CD4-positive, alpha-beta memory T cell (primary cell): Measurements from ENCODE around the gene F11R. TPM values are rescaled to one million over a fixed set of nuclear protein-coding genes. Genes with fewer than 3 reads are reported as not detected.
"Not testable (repeated sequence)": the region's sequence is repeated elsewhere in the genome, so short reads cannot be mapped to it uniquely, and the experiment has no call there.

Source experiments
- CTCF ChIA-PET: fragments of 350-600 bp; sonication (Branson Sonifier 250); formaldehyde crosslinking; loops from one replicate; lab custom pipeline; 2021; ENCODE audit warnings: inconsistent platforms; ENCODE audit not compliant: partially characterized antibody; lab: Charles Lee
- POLR2A ChIA-PET: fragments of 350-600 bp; sonication (Branson Sonifier 250); formaldehyde crosslinking; loops from one replicate; lab custom pipeline; 2021; ENCODE audit not compliant: partially characterized antibody; lab: Charles Lee
- DNase-seq, 5 donors: peaks; one replicate each; pipeline versions ENCODE4 v3.0.0 to v3.0.0-alpha.2; 2020 to 2022; ENCODE audit warnings: mixed read lengths in 1 of 5
- H3K27ac ChIP-seq: one replicate; pipeline ENCODE4 v1.7.0; 2013; ENCODE audit warnings: low read depth, low read length
- H3K27me3 ChIP-seq: 2 replicates; pipeline ENCODE4 v1.7.0; 2013; ENCODE audit warnings: mild to moderate bottlenecking, low read length, moderate library complexity; ENCODE audit not compliant: insufficient read depth
- H3K36me3 ChIP-seq: 2 replicates; pipeline ENCODE4 v1.7.0; 2013; ENCODE audit warnings: mild to moderate bottlenecking, low read length, moderate library complexity; ENCODE audit not compliant: insufficient read depth
- H3K4me1 ChIP-seq: 2 replicates; pipeline ENCODE4 v1.7.0; 2013; ENCODE audit warnings: mild to moderate bottlenecking, low read length, moderate library complexity; ENCODE audit not compliant: insufficient read depth
- H3K4me3 ChIP-seq, 2 donors: one replicate each; pipeline ENCODE4 v1.7.0; 2013; ENCODE audit warnings: low read length in 2 of 2, mild to moderate bottlenecking in 1 of 2
- H3K9me3 ChIP-seq, 2 donors: one replicate each; pipeline ENCODE4 v1.7.0; 2013; ENCODE audit warnings: low read length in 2 of 2, control low read depth in 1 of 2; ENCODE audit not compliant: control insufficient read depth in 1 of 2
- H3K27ac Mint-ChIP-seq, 7 donors: one replicate each; pipeline ENCODE4 v1.8.0; 2020 to 2021; ENCODE audit warnings: mixed read lengths in 7 of 7, mild to moderate bottlenecking in 6 of 7, inconsistent platforms in 3 of 7, moderate library complexity in 3 of 7
- H3K27me3 Mint-ChIP-seq, 2 donors: one replicate each; pipeline ENCODE4 v1.8.0; 2020 to 2021; ENCODE audit warnings: mixed read lengths in 2 of 2
- H3K36me3 Mint-ChIP-seq, 2 donors: one replicate each; pipeline ENCODE4 v1.8.0; 2020 to 2021; ENCODE audit warnings: mixed read lengths in 2 of 2, inconsistent platforms in 1 of 2, mild to moderate bottlenecking in 1 of 2
- H3K4me1 Mint-ChIP-seq, 4 donors: one replicate each; pipeline ENCODE4 v1.8.0; 2020 to 2021; ENCODE audit warnings: mixed read lengths in 4 of 4, mild to moderate bottlenecking in 1 of 4
- H3K4me3 Mint-ChIP-seq, 8 donors: one replicate each; pipeline ENCODE4 v1.8.0; 2020 to 2021; ENCODE audit warnings: mixed read lengths in 8 of 8, mild to moderate bottlenecking in 7 of 8, moderate library complexity in 6 of 8, inconsistent platforms in 3 of 8
- H3K9me3 Mint-ChIP-seq, 8 donors: one replicate each; pipeline ENCODE4 v1.8.0; 2020 to 2021; ENCODE audit warnings: mixed read lengths in 8 of 8, mild to moderate bottlenecking in 5 of 8, inconsistent platforms in 3 of 8, moderate library complexity in 1 of 8
- intact Hi-C: fragments of 100-400 bp; cut with micrococcal nuclease; formaldehyde crosslinking; loops from one replicate; pipeline ENCODE4 v1.15.1; 2023
- polyA plus RNA-seq, 2 donors: library from polyadenylated mRNA; unstranded; fragments of 300-500 nt; fragmentation: Illumina TruSeq; gene quantifications; one replicate each; pipeline ENCODE4 v1.2.3, GENCODE V29; 2021
- total RNA-seq, 2 experiments: library from RNA; stranded (reverse); gene quantifications; one replicate each; pipeline ENCODE4 v1.2.3, GENCODE V29; 2021

Gene F11R
- total and polyA plus RNA-seq, 4 experiments from 2014 or later = 15.9 to 33.2 (median 23.2) TPM

GRCh38 chr1:161018631-161018930 is 2.4 kb downstream of the F11R start:
- ChIA-PET CTCF (interaction anchor here (1.4 to 5.0 kb wide), 5 partner anchors 21 to 79 kb away, joined by 4 to 42 read pairs (median 7); partner anchors contain the start of genes ARHGAP30 and TSTD1), POLR2A (interaction anchor here (1.1 to 2.0 kb wide), 3 partner anchors 28 to 62 kb away, joined by 3 to 12 read pairs (median 5); partner anchors contain the start of genes ARHGAP30 and USF1)
- Histone ChIP-seq H3K9me3 (no peaks in the 10 kb centered on the region), H3K36me3 (no peaks in the 10 kb centered on the region), H3K4me3 (no peak overlapping the region), H3K4me1 (peaks cover 46% of the 10 kb centered on the region), H3K27ac (no peak overlapping the region), H3K27me3 (no peaks in the 10 kb centered on the region)
- H3K4me1 Mint-ChIP-seq = peaks cover 29 to 66% (median 39%) of the 10 kb centered on the region in 4 donors
- H3K27me3 Mint-ChIP-seq = no peaks in the 10 kb centered on the region
- H3K9me3 Mint-ChIP-seq = peaks cover 0 to 2% (median 0%) of the 10 kb centered on the region in 8 donors
- peak overlapping the region in 4 of 7 donors; percentile 42 to 85 (median 68) for H3K27ac Mint-ChIP-seq
- no peaks in the 10 kb centered on the region for H3K36me3 Mint-ChIP-seq
- peak overlapping the region in 1 of 8 donors; percentile 56 for H3K4me3 Mint-ChIP-seq
- intact Hi-C loops = no loop called here
- no peak for DNase-seq

DNA sequence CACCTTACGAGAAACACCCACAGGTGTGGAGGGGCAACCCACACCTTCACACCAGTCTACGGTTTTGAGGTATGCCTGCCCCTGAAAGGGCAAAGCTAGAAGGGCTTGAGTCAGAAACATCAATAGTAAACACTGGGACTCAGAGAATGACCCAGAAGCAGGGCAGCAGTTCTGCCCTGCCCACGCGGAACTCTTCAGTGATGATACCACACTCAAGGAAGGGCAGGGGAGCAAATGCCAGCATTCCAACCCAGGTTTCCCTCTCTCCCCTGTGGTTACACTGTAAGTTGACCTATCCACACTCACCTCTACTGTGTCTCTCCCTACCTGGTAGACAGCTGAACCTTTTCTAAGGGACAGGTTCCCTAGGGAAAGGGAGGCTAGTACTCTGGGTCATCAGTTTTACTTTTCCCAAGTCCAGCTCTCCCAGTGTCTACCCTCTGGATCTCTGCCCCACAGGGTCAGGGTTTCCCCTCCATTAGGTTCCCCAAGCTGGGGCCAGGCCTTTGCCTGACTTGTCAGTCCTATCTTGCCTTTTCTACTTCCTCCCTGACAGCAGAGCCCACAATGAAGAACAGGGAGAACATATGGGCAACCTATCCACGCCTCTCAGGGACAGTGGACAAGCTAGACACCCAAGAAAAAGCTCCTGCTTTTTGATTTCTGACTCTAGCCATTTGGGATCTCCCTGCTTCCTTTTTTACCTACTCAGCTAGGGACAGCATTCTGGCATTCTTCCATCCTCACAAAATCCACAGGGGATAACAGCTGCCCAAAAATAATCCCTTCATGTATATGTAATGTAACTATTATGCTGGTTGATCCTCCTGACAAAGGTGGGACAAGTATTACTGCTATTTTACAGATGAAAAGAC is 3.0 kb downstream of the F11R start:
- H3K9me3 ChIP-seq = no peaks in the 10 kb centered on the region
- CTCF ChIA-PET = interaction anchor here (1.4 to 5.0 kb wide), 5 partner anchors 21 to 79 kb away, joined by 4 to 42 read pairs (median 7); partner anchors contain the start of genes ARHGAP30 and TSTD1
- POLR2A ChIA-PET = interaction anchor here (1.2 to 2.0 kb wide), 2 partner anchors 28 to 52 kb away, joined by 5 to 12 read pairs; partner anchors contain the start of genes ARHGAP30 and USF1
- Mint-ChIP-seq H3K4me1 (peaks cover 35 to 72% (median 45%) of the 10 kb centered on the region in 4 donors), H3K9me3 (peaks cover 0 to 2% (median 0%) of the 10 kb centered on the region in 8 donors), H3K27ac (peak overlapping the region; percentile 23 to 89 (median 82)), H3K36me3 (no peaks in the 10 kb centered on the region), H3K4me3 (no peak overlapping the region), H3K27me3 (no peaks in the 10 kb centered on the region)
- peaks cover 52% of the 10 kb centered on the region for H3K4me1 ChIP-seq
- intact Hi-C loops = no loop called here
- H3K4me3 ChIP-seq = no peak overlapping the region
- H3K27ac ChIP-seq = no peak overlapping the region
- DNase-seq = no peak
- no peaks in the 10 kb centered on the region for H3K36me3 ChIP-seq
- no peaks in the 10 kb centered on the region for H3K27me3 ChIP-seq

DNA sequence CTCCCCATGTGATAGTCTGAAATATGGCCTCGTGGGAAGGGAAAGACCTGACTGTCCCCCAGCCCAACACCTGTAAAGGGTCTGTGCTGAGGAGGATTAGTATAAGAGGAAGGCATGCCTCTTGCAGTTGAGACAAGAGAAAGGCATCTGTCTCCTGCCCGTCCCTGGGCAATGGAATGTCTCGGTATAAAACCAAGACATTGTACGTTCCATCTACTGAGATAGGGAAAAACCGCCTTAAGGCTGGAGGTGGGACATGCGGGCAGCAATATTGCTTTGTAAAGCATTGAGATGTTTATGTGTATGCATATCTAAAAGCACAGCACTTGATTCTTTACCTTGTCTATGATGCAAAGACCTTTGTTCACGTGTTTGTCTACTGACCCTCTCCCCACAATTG is 3.8 kb downstream of the F11R start:
- H3K9me3 ChIP-seq, H3K36me3 ChIP-seq, H3K27me3 ChIP-seq, H3K4me3 ChIP-seq, POLR2A ChIA-PET, H3K27me3 Mint-ChIP-seq, H3K36me3 Mint-ChIP-seq, H3K27ac ChIP-seq, intact Hi-C loops, H3K4me3 Mint-ChIP-seq, H3K9me3 Mint-ChIP-seq, DNase-seq: not testable (repeated sequence)
- H3K4me1 ChIP-seq = peaks cover 58% of the 10 kb centered on the region
- H3K4me1 Mint-ChIP-seq = peaks cover 36 to 74% (median 47%) of the 10 kb centered on the region in 4 donors
- CTCF ChIA-PET = interaction anchor here (1.8 to 5.0 kb wide), 2 partner anchors 20 to 23 kb away, joined by 7 to 42 read pairs; partner anchors contain the start of gene TSTD1
- H3K27ac Mint-ChIP-seq = peak overlapping the region in 5 of 7 donors; percentile 42 to 89 (median 72)

GRCh38 chr1:161016683-161017082 is 4.3 kb downstream of the F11R start:
- Mint-ChIP-seq H3K27ac (peak overlapping the region in 6 of 7 donors; percentile 42 to 76 (median 57)), H3K4me1 (peaks cover 38 to 74% (median 50%) of the 10 kb centered on the region in 4 donors)
- intact Hi-C loops, H3K4me3 ChIP-seq, H3K9me3 Mint-ChIP-seq, H3K36me3 Mint-ChIP-seq, DNase-seq, H3K27me3 ChIP-seq, H3K36me3 ChIP-seq, H3K27me3 Mint-ChIP-seq, H3K9me3 ChIP-seq, CTCF ChIA-PET, H3K27ac ChIP-seq, H3K4me3 Mint-ChIP-seq: not testable (repeated sequence)
- H3K4me1 ChIP-seq = peaks cover 59% of the 10 kb centered on the region
- POLR2A ChIA-PET = interaction anchor here (5.7 kb wide), 1 partner anchor 52 kb away, joined by 34 read pairs; the partner anchor contains the start of gene ARHGAP30

DNA sequence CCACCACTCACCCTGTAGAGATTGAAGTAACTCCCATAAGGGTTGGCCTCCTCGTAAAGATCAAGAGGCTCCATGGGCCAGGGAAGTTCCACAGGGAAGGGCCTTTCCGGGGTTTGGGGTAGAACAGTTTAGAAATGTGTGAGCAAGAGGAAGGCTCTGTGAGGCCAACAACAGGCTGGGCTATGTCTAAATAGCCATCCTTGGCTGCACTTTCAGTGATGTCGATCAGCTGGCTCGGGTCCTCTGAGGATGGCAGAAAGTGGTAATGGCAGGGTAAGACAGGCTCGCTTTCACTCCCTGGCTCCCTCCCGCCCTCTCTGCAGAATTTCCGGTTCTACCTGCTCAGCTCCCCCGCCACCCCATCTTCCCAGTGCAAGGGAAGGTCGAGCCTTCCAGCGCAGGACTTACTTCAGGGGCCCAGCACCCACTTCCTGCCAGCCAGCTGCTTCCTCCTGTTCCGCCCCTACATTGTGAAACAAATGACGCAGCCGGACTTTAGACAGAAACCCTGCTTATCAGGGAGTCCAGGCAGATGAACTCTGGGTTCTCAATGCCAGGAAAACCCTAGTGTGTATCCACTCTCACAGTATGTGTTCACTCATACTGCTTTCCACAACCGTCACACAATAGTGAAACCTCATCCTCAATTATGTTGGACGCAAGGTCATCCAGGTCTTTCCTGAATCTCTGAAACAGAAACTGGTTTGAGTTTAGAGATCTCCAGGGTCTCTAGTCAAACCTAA is 7.3 kb downstream of the F11R start:
- Mint-ChIP-seq H3K4me1 (peaks cover 24 to 56% (median 34%) of the 10 kb centered on the region in 4 donors), H3K27ac (peak overlapping the region; percentile 88 to 97 (median 94))

DNA sequence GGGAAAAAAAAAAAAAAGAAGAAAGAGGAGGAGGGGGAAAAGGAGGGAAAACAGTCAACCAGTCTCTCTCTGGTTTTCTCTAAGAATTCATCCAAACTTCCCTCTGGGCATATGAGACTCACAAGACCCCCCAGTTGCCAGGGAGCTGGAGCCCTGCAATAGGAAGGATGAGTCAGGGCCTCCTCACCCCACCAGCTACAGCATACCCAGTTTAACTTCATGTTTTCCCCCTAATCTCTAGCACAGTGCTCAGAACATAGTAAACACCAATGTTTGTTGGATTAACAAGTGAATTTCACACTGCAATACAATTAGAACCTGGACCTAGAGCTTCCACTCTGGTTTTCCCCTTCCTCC is 7.8 kb downstream of the F11R start:
- H3K4me1 ChIP-seq = peaks cover 32% of the 10 kb centered on the region
- peak overlapping the region in 1 of 2 donors; percentile 53 for H3K4me3 ChIP-seq
- peak overlapping the region; percentile 58 for H3K27ac ChIP-seq
- no peaks in the 10 kb centered on the region for H3K36me3 Mint-ChIP-seq
- H3K27me3 ChIP-seq = no peaks in the 10 kb centered on the region
- H3K9me3 ChIP-seq = no peaks in the 10 kb centered on the region
- H3K9me3 Mint-ChIP-seq = no peaks in the 10 kb centered on the region
- POLR2A ChIA-PET = interaction anchor here (0.5 to 5.7 kb wide), 20 partner anchors 9 to 751 kb away, joined by 3 to 48 read pairs (median 4); partner anchors contain the start of genes ARHGAP30, DCAF8, DEDD and NIT1
- CTCF ChIA-PET = interaction anchor here (0.8 to 6.6 kb wide), 5 partner anchors 17 to 85 kb away, joined by 3 to 43 read pairs (median 5); partner anchors contain the start of gene KLHDC9
- intact Hi-C loops = loop anchor here (2.0 kb wide), 1 partner anchor 56 kb away; the partner anchor contains the start of gene ARHGAP30
- peaks cover 20 to 51% (median 32%) of the 10 kb centered on the region in 4 donors for H3K4me1 Mint-ChIP-seq
- H3K27me3 Mint-ChIP-seq = no peaks in the 10 kb centered on the region
- H3K4me3 Mint-ChIP-seq = peak overlapping the region; percentile 74 to 91 (median 84)
- peak overlapping the region; percentile 88 to 97 (median 94) for H3K27ac Mint-ChIP-seq
- DNase-seq = no peak
- no peaks in the 10 kb centered on the region for H3K36me3 ChIP-seq

More for the DNA sequence above, 7.3 kb downstream of the F11R start:
- peak overlapping the region; percentile 74 to 91 (median 84) for H3K4me3 Mint-ChIP-seq
- Histone ChIP-seq H3K27ac (peak overlapping the region; percentile 58), H3K27me3 (no peaks in the 10 kb centered on the region), H3K36me3 (no peaks in the 10 kb centered on the region), H3K4me1 (peaks cover 37% of the 10 kb centered on the region), H3K9me3 (no peaks in the 10 kb centered on the region), H3K4me3 (peak overlapping the region; percentile 14 to 53)
- H3K36me3 Mint-ChIP-seq = no peaks in the 10 kb centered on the region
- H3K27me3 Mint-ChIP-seq = no peaks in the 10 kb centered on the region
- ChIA-PET POLR2A (interaction anchor here (0.8 to 5.7 kb wide), 20 partner anchors 9 to 751 kb away, joined by 3 to 48 read pairs (median 4); partner anchors contain the start of genes ARHGAP30, DCAF8, DEDD and NIT1), CTCF (interaction anchor here (0.5 to 6.6 kb wide), 6 partner anchors 17 to 84 kb away, joined by 3 to 43 read pairs (median 4); partner anchors contain the start of gene KLHDC9)
- intact Hi-C loops = loop anchor here (2.0 kb wide), 1 partner anchor 55 kb away; the partner anchor contains the start of gene ARHGAP30
- H3K9me3 Mint-ChIP-seq = no peaks in the 10 kb centered on the region
- peak; percentile 58 to 76 (median 63) for DNase-seq
